Endodermal cell (in vitro differentiated cells): ENCODE results near the gene HOXA4. TPM values are rescaled to one million over a fixed set of nuclear protein-coding genes. Genes with fewer than 3 reads are reported as not detected.
A peak's percentile ranks its signal among the peaks of the same experiment; 100 is the strongest.

ENCODE experiments used
- DNase-seq: peaks from one replicate; pipeline ENCODE4 v3.0.0-alpha.2; 2017
- H3K27ac ChIP-seq: 2 replicates; pipeline ENCODE4 v1.5.1; 2013; ENCODE audit warnings: mild to moderate bottlenecking, low read depth, low read length, moderate library complexity
- H3K27me3 ChIP-seq: 2 replicates; pipeline ENCODE4 v1.6.1; 2013; ENCODE audit warnings: mild to moderate bottlenecking, low read length, moderate library complexity; ENCODE audit not compliant: insufficient read depth, control insufficient read depth, poor library complexity, severe bottlenecking
- H3K36me3 ChIP-seq: 2 replicates; pipeline ENCODE4 v1.7.0; 2013; ENCODE audit warnings: mild to moderate bottlenecking, low read length, moderate library complexity; ENCODE audit not compliant: control insufficient read depth, insufficient read depth
- H3K4me1 ChIP-seq: one replicate; pipeline ENCODE4 v1.7.0; 2013; ENCODE audit warnings: low read length; ENCODE audit not compliant: control insufficient read depth, insufficient read depth
- H3K4me3 ChIP-seq: 2 replicates; pipeline ENCODE4 v1.5.1; 2013; ENCODE audit warnings: mild to moderate bottlenecking, low read length, moderate library complexity
- H3K9ac ChIP-seq: 2 replicates; pipeline ENCODE4 v1.6.1; 2013; ENCODE audit warnings: mild to moderate bottlenecking, low read length, moderate library complexity; ENCODE audit not compliant: poor library complexity, severe bottlenecking; ENCODE audit errors: extremely low read depth
- H3K9me3 ChIP-seq: 2 replicates; pipeline ENCODE4 v1.6.1; 2013; ENCODE audit warnings: mild to moderate bottlenecking, low read length, moderate library complexity; ENCODE audit not compliant: control insufficient read depth
- H3K27ac Mint-ChIP-seq: 2 replicates; pipeline ENCODE4 v1.8.0; 2020; ENCODE audit warnings: mixed read lengths
- H3K27me3 Mint-ChIP-seq: 2 replicates; pipeline ENCODE4 v1.8.0; 2021; ENCODE audit warnings: mild to moderate bottlenecking, mixed read lengths; ENCODE audit not compliant: insufficient read depth
- H3K36me3 Mint-ChIP-seq: 2 replicates; pipeline ENCODE4 v1.8.0; 2020; ENCODE audit warnings: low read depth, mixed read lengths
- H3K4me1 Mint-ChIP-seq: 2 replicates; pipeline ENCODE4 v1.8.0; 2020; ENCODE audit warnings: mixed read lengths
- H3K4me3 Mint-ChIP-seq: 2 replicates; pipeline ENCODE4 v1.8.0; 2020; ENCODE audit warnings: mild to moderate bottlenecking, moderate library complexity, mixed read lengths
- H3K9me3 Mint-ChIP-seq: 2 replicates; pipeline ENCODE4 v1.8.0; 2020; ENCODE audit warnings: mild to moderate bottlenecking, mixed read lengths
- CTCF ChIP-seq: fragments of 200-600 bp; sonication (generic); conservative IDR thresholded peaks from 2 replicates; pipeline ENCODE4 v1.5.0; 2021; ENCODE audit warnings: antibody characterized with exemption, mild to moderate bottlenecking
- WGBS, 2 experiments: methylation state at CpG; one replicate each; pipeline versions ENCODE4 v1.1.5 to v1.1.7; 2013; ENCODE audit warnings: missing lambda C conversion rate in 2 of 2, mixed read lengths in 1 of 2; ENCODE audit not compliant: insufficient coverage in 1 of 2, insufficient read length in 1 of 2; 5-methylcytosine and 5-hydroxymethylcytosine counted together
- total RNA-seq, 2 donors: library from RNA; stranded (reverse); fragmentation: NEBNext Ultra II Directional in 1 of 2; extraction: Animal tissue kit (Norgen Biotek cat#: 25700) in 1 of 2; gene quantifications; 2 replicates in 1 of 2; 3 replicates in 1 of 2; pipeline ENCODE4 v1.2.1, GENCODE V29; 2021

Gene HOXA4
- total RNA-seq, 2 donors from 2014 or later = not detected

GRCh38 chr7:27173956-27174873 lies 43.7 kb upstream of the HOXA4 start, which contains the start of gene HOXA10:
HOXA10 (minus strand) TSS chr7:27174320; CDS start chr7:27174306, 14 bp downstream.
- H3K4me3 Mint-ChIP-seq = no peak within 1 kb of the TSS
- no peak for TF ChIP-seq CTCF
- peaks cover 1% of the 10 kb centered on the region for H3K9me3 Mint-ChIP-seq
- peaks cover 97% of the 10 kb centered on the region for H3K27me3 Mint-ChIP-seq
- H3K4me1 ChIP-seq = no peaks in the 10 kb centered on the region
- H3K27ac ChIP-seq = no peak within 1 kb of the TSS
- H3K4me3 ChIP-seq = no peak within 1 kb of the TSS
- H3K27me3 ChIP-seq = peaks cover 100% of the 10 kb centered on the region
- 8 to 10% methylated on average over 33 to 82 of the region's 82 CpGs for WGBS, 2 experiments
- no peak within 1 kb of the TSS for H3K27ac Mint-ChIP-seq
- no peaks in the 10 kb centered on the region for H3K36me3 ChIP-seq
- no peaks in the 10 kb centered on the region for H3K36me3 Mint-ChIP-seq
- peaks cover 11% of the 10 kb centered on the region for H3K9me3 ChIP-seq
- no peak within 1 kb of the TSS for H3K9ac ChIP-seq
- peaks cover 3% of the 10 kb centered on the region for H3K4me1 Mint-ChIP-seq
- peak; percentile 73 for DNase-seq

GRCh38 chr7:27173511-27173955 lies 43.0 kb upstream of the HOXA4 start:
- Mint-ChIP-seq H3K36me3 (no peaks in the 10 kb centered on the region), H3K9me3 (peaks cover 1% of the 10 kb centered on the region), H3K4me3 (no peak overlapping the region), H3K27ac (no peak overlapping the region), H3K27me3 (peaks cover 97% of the 10 kb centered on the region), H3K4me1 (no peaks in the 10 kb centered on the region)
- TF ChIP-seq CTCF = no peak
- H3K27ac ChIP-seq = no peak overlapping the region
- no peak overlapping the region for H3K4me3 ChIP-seq
- no peaks in the 10 kb centered on the region for H3K36me3 ChIP-seq
- H3K27me3 ChIP-seq = peaks cover 100% of the 10 kb centered on the region
- no peak overlapping the region for H3K9ac ChIP-seq
- peak; percentile 68 for DNase-seq
- 2 to 3% methylated on average over 7 to 59 of the region's 59 CpGs for WGBS, 2 experiments
- H3K9me3 ChIP-seq = peaks cover 11% of the 10 kb centered on the region
- H3K4me1 ChIP-seq = no peaks in the 10 kb centered on the region

- DNase-seq = peak; percentile 72
- Mint-ChIP-seq H3K4me1 (no peaks in the 10 kb centered on the region), H3K27ac (no peak overlapping the region), H3K4me3 (no peak overlapping the region), H3K27me3 (peaks cover 97% of the 10 kb centered on the region), H3K9me3 (peaks cover 1% of the 10 kb centered on the region), H3K36me3 (no peaks in the 10 kb centered on the region)
- Histone ChIP-seq H3K4me3 (no peak overlapping the region), H3K4me1 (no peaks in the 10 kb centered on the region), H3K27ac (no peak overlapping the region), H3K36me3 (no peaks in the 10 kb centered on the region), H3K27me3 (peaks cover 100% of the 10 kb centered on the region), H3K9ac (no peak overlapping the region), H3K9me3 (peaks cover 11% of the 10 kb centered on the region)
- no peak for TF ChIP-seq CTCF
- WGBS, 2 experiments = 1 to 2% methylated on average over 24 to 58 of the region's 58 CpGs
Measured at GRCh38 chr7:27172823-27173510, 42.4 kb upstream of the HOXA4 start.
